Measurements from ENCODE around the gene NRK.
"Not testable (repeated sequence)": the region's sequence is repeated elsewhere in the genome, so short reads cannot be mapped to it uniquely, and the experiment has no call there.

NRK gene

DNA sequence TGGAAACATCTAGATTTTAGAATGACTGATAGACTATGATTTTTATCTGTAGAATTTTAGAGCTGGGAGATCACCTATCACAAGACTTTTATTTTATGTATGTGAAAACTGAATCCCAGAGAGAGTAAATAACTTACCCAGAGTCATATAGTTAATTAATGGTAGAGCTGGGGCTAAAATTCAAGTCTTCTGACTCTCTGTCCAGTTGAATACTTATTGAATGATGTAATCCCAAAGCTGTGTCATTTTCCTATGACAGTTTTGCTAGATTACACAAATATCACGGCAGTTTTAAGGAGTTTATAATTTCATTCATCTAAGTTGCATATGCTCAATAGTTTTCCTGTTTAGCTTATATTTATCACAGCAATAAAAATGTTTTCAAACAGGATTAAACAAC lies 6.7 kb downstream of the NRK start:
- Histone ChIP-seq H2BK12ac (ENCODE audit: low read length in 2 of 2) (no peak overlapping the region), H3K18ac (ENCODE audit: low read depth in 1 of 2, low read length in 2 of 2) (no peak overlapping the region), H3K27me3 (ENCODE audit: control insufficient read depth in 1 of 2, insufficient read depth in 1 of 2, low read length in 2 of 2) (no peaks in the 10 kb centered on the region), H3K4me3 (ENCODE audit: insufficient read depth in 1 of 2, low read depth in 1 of 2, low read length in 2 of 2) (no peak overlapping the region), H3K4ac (ENCODE audit: low read depth in 1 of 2, low read length in 2 of 2) (no peak overlapping the region), H2AK5ac (ENCODE audit: low read length, severe bottlenecking) (no peak overlapping the region), H3K23ac (ENCODE audit: low read length in 2 of 2) (no peak overlapping the region), H2BK15ac (ENCODE audit: low read depth, poor library complexity, severe bottlenecking) (no peak overlapping the region), H3K36me3 (ENCODE audit: control insufficient read depth in 1 of 2, insufficient read depth in 2 of 2, low read depth in 1 of 2, low read length in 2 of 2) (peaks cover 0 to 5% of the 10 kb centered on the region in 2 experiments), H3K4me1 (ENCODE audit: control insufficient read depth, insufficient read depth, low read depth, low read length) (no peaks in the 10 kb centered on the region), H2AFZ (ENCODE audit: low read depth, low read length) (no peak overlapping the region), H2BK120ac (ENCODE audit: low read depth, low read length) (no peak overlapping the region), H3K27ac (ENCODE audit: low read length, poor library complexity, severe bottlenecking) (no peak overlapping the region), H3K9ac (ENCODE audit: low read length) (no peak overlapping the region), H4K8ac (ENCODE audit: low read length) (no peak overlapping the region), H4K91ac (ENCODE audit: low read length) (no peak overlapping the region), H3K14ac (ENCODE audit: low read length in 2 of 2) (no peak overlapping the region), H3K79me1 (replicated peaks; ENCODE audit: low read length, poor library complexity, severe bottlenecking) (peaks cover 5% of the 10 kb centered on the region), H3K4me2 (ENCODE audit: low read length, poor library complexity, severe bottlenecking) (no peak overlapping the region), H3K9me3 (ENCODE audit: control insufficient read depth, low read length) (no peaks in the 10 kb centered on the region), H2BK5ac (ENCODE audit: low read depth, low read length, poor library complexity, severe bottlenecking) (no peak overlapping the region)
- no CpG with 5 or more reads among the region's 1 CpG for WGBS
- DNase-seq, result no peak

DNA sequence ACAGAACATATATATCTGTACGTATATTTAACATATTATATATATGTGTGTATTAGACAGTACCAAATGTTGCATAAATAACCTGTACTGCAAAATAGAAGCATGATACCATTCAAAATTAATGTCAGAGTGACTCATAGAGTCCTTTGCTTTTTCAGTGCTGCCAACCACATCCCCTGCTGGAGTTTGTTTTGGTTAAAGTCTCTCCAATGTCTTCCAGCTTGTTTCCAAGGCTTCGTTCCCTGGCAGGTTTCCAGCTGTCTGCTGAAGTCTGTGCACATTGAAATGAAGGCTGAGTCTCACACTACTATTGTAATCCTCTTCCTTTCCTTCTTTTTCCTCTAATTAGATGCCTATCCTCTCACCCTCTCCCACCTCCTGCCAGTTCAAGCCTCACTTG lies 14.9 kb downstream of the NRK start:
- Histone ChIP-seq H3K4me1 (ENCODE audit: control insufficient read depth, insufficient read depth, low read depth, low read length) (no peaks in the 10 kb centered on the region), H3K4me2 (ENCODE audit: low read length, poor library complexity, severe bottlenecking) (no peak overlapping the region), H3K27me3 (ENCODE audit: control insufficient read depth in 1 of 2, insufficient read depth in 1 of 2, low read length in 2 of 2) (peaks cover 0 to 5% of the 10 kb centered on the region in 2 experiments), H3K18ac (ENCODE audit: low read depth in 1 of 2, low read length in 2 of 2) (no peak overlapping the region), H3K79me1 (replicated peaks; ENCODE audit: low read length, poor library complexity, severe bottlenecking) (peaks cover 5% of the 10 kb centered on the region), H2BK120ac (ENCODE audit: low read depth, low read length) (no peak overlapping the region), H3K9me3 (ENCODE audit: control insufficient read depth, low read length) (no peaks in the 10 kb centered on the region), H3K9ac (ENCODE audit: low read length) (no peak overlapping the region), H2BK12ac (ENCODE audit: low read length in 2 of 2) (no peak overlapping the region), H2AFZ (ENCODE audit: low read depth, low read length) (no peak overlapping the region), H2BK15ac (ENCODE audit: low read depth, poor library complexity, severe bottlenecking) (no peak overlapping the region), H2BK5ac (ENCODE audit: low read depth, low read length, poor library complexity, severe bottlenecking) (no peak overlapping the region), H3K4ac (ENCODE audit: low read depth in 1 of 2, low read length in 2 of 2) (no peak overlapping the region), H3K36me3 (ENCODE audit: control insufficient read depth in 1 of 2, insufficient read depth in 2 of 2, low read depth in 1 of 2, low read length in 2 of 2) (peaks cover 0 to 5% of the 10 kb centered on the region in 2 experiments), H4K8ac (ENCODE audit: low read length) (no peak overlapping the region), H3K27ac (ENCODE audit: low read length, poor library complexity, severe bottlenecking) (peak overlapping the region; percentile 59), H3K23ac (ENCODE audit: low read length in 2 of 2) (no peak overlapping the region), H2AK5ac (ENCODE audit: low read length, severe bottlenecking) (no peak overlapping the region), H3K14ac (ENCODE audit: low read length in 2 of 2) (no peak overlapping the region), H3K4me3 (ENCODE audit: insufficient read depth in 1 of 2, low read depth in 1 of 2, low read length in 2 of 2) (no peak overlapping the region), H4K91ac (ENCODE audit: low read length) (no peak overlapping the region)
- peak; percentile 91 for DNase-seq
- WGBS, result 0% methylated on average over 1 of the region's 2 CpGs

DNA sequence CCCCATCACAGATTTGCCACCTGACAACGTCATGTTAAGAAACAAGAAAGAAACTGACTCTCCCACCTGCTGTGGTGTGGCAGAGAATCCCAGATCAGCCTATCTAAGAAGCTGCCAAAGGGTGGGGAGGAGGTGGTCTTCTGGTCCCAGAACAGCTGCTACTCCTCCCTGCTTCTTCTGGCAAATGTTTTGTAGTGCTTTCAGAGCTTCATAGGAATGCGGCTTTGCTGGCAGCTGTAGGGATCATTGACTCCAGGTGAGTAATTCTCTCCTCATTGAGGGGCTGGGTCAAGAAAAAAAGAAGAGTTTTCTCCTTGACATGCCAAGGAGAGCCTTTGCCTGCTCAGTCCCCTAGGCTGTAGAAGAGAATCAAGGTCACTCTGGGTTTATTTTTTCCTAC lies 23.3 kb downstream of the NRK start:
- DNase-seq, result no peak
- no peak overlapping the region for H3K4ac ChIP-seq (ENCODE audit: low read depth in 1 of 2, low read length in 2 of 2)
- no peak overlapping the region for H2AFZ ChIP-seq (ENCODE audit: low read depth, low read length)
- no peak overlapping the region for H3K4me3 ChIP-seq (ENCODE audit: insufficient read depth in 1 of 2, low read depth in 1 of 2, low read length in 2 of 2)
- H2BK120ac ChIP-seq (ENCODE audit: low read depth, low read length), result no peak overlapping the region
- H3K18ac ChIP-seq (ENCODE audit: low read depth in 1 of 2, low read length in 2 of 2), result no peak overlapping the region
- H4K8ac ChIP-seq (ENCODE audit: low read length), result no peak overlapping the region
- H3K9ac ChIP-seq (ENCODE audit: low read length), result no peak overlapping the region
- H3K4me1 ChIP-seq (ENCODE audit: control insufficient read depth, insufficient read depth, low read depth, low read length), result no peaks in the 10 kb centered on the region
- no peak overlapping the region for H4K91ac ChIP-seq (ENCODE audit: low read length)
- no peak overlapping the region for H2BK15ac ChIP-seq (ENCODE audit: low read depth, poor library complexity, severe bottlenecking)
- no peaks in the 10 kb centered on the region for H3K9me3 ChIP-seq (ENCODE audit: control insufficient read depth, low read length)
- H3K36me3 ChIP-seq (ENCODE audit: control insufficient read depth in 1 of 2, insufficient read depth in 2 of 2, low read depth in 1 of 2, low read length in 2 of 2), result peaks cover 0 to 4% of the 10 kb centered on the region in 2 experiments
- 100% methylated on average over 1 of the region's 2 CpGs for WGBS
- no peak overlapping the region for H2BK12ac ChIP-seq (ENCODE audit: low read length in 2 of 2)
- no peak overlapping the region for H3K23ac ChIP-seq (ENCODE audit: low read length in 2 of 2)
- H2BK5ac ChIP-seq (ENCODE audit: low read depth, low read length, poor library complexity, severe bottlenecking), result no peak overlapping the region
- H3K27ac ChIP-seq (ENCODE audit: low read length, poor library complexity, severe bottlenecking), result no peak overlapping the region
- no peak overlapping the region for H3K4me2 ChIP-seq (ENCODE audit: low read length, poor library complexity, severe bottlenecking)
- no peak overlapping the region for H2AK5ac ChIP-seq (ENCODE audit: low read length, severe bottlenecking)
- peaks cover 0 to 6% of the 10 kb centered on the region in 2 experiments for H3K27me3 ChIP-seq (ENCODE audit: control insufficient read depth in 1 of 2, insufficient read depth in 1 of 2, low read length in 2 of 2)
- H3K79me1 ChIP-seq (replicated peaks; ENCODE audit: low read length, poor library complexity, severe bottlenecking), result peaks cover 2% of the 10 kb centered on the region
- no peak overlapping the region for H3K14ac ChIP-seq (ENCODE audit: low read length in 2 of 2)

DNA sequence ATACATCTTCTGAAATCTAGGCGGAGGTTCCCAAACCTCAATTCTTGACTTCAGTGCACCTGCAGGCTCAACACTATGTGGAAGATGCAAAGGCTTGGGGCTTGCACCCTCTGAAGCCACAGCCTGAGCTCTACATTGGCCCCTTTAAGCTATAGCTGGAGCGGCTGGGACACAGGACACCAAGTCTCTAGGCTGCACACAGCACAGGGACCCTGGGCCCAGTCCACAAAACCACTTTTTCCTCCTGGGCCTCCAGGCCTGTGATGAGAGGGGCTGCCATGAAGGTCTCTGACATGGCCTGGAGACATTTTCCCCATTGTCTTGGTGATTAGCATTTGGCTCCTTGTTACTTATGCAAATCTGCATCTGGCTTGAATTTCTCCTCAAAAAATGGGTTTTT lies 27.8 kb downstream of the NRK start:
- H2AK5ac ChIP-seq (ENCODE audit: low read length, severe bottlenecking); H3K27me3 ChIP-seq (ENCODE audit: control insufficient read depth in 1 of 2, insufficient read depth in 1 of 2, low read length in 2 of 2); H2BK5ac ChIP-seq (ENCODE audit: low read depth, low read length, poor library complexity, severe bottlenecking); DNase-seq; H3K23ac ChIP-seq (ENCODE audit: low read length in 2 of 2); H3K4ac ChIP-seq (ENCODE audit: low read depth in 1 of 2, low read length in 2 of 2); H2AFZ ChIP-seq (ENCODE audit: low read depth, low read length); H3K4me1 ChIP-seq (ENCODE audit: control insufficient read depth, insufficient read depth, low read depth, low read length); H4K8ac ChIP-seq (ENCODE audit: low read length); H3K27ac ChIP-seq (ENCODE audit: low read length, poor library complexity, severe bottlenecking); H2BK12ac ChIP-seq (ENCODE audit: low read length in 2 of 2); H2BK120ac ChIP-seq (ENCODE audit: low read depth, low read length); H4K91ac ChIP-seq (ENCODE audit: low read length); H3K79me1 ChIP-seq (replicated peaks; ENCODE audit: low read length, poor library complexity, severe bottlenecking); H3K9ac ChIP-seq (ENCODE audit: low read length); H3K4me3 ChIP-seq (ENCODE audit: insufficient read depth in 1 of 2, low read depth in 1 of 2, low read length in 2 of 2); H2BK15ac ChIP-seq (ENCODE audit: low read depth, poor library complexity, severe bottlenecking); H3K4me2 ChIP-seq (ENCODE audit: low read length, poor library complexity, severe bottlenecking); H3K9me3 ChIP-seq (ENCODE audit: control insufficient read depth, low read length); H3K36me3 ChIP-seq (ENCODE audit: control insufficient read depth in 1 of 2, insufficient read depth in 2 of 2, low read depth in 1 of 2, low read length in 2 of 2); H3K18ac ChIP-seq (ENCODE audit: low read depth in 1 of 2, low read length in 2 of 2); H3K14ac ChIP-seq (ENCODE audit: low read length in 2 of 2): not testable (repeated sequence)
- 100% methylated on average over 1 of the region's 2 CpGs for WGBS

Data from mesenchymal stem cell (in vitro differentiated cells and primary cell).